BE2C (cell line): Measurements from ENCODE around the gene CEP83. TPM values are rescaled to one million over a fixed set of nuclear protein-coding genes. Genes with fewer than 3 reads are reported as not detected.

Experiments used
- DNase-seq: peaks from one replicate; pipeline ENCODE4 v3.0.0-alpha.2; 2020
- H3K27me3 ChIP-seq: fragments of 250-450 bp; sonication (Bioruptor Pico); 2 replicates; pipeline ENCODE4 v1.5.1; 2020; ENCODE audit warnings: mild to moderate bottlenecking
- H3K36me3 ChIP-seq: fragments of 250-450 bp; sonication (Bioruptor Pico); 2 replicates; pipeline ENCODE4 v1.5.1; 2020; ENCODE audit warnings: mild to moderate bottlenecking
- H3K4me1 ChIP-seq: fragments of 250-450 bp; sonication (Bioruptor Pico); 2 replicates; pipeline ENCODE4 v1.5.1; 2020
- H3K4me3 ChIP-seq: 2 replicates; pipeline ENCODE4 v1.5.1; 2011; ENCODE audit warnings: low read depth, low read length
- H3K9me3 ChIP-seq: fragments of 250-450 bp; sonication (Bioruptor Pico); 2 replicates; pipeline ENCODE4 v1.5.1; 2020
- CTCF ChIP-seq: IDR thresholded peaks from 2 replicates; pipeline ENCODE4 v1.5.1; 2012; ENCODE audit warnings: mild to moderate bottlenecking, low read depth, low read length
- polyA plus RNA-seq: library from polyadenylated mRNA; unstranded; fragments of >200 nt; gene quantifications from one replicate; pipeline ENCODE4 v1.2.1, GENCODE V29; 2012; ENCODE audit warnings: low read depth, missing spikeins; ENCODE audit not compliant: insufficient read length, insufficient read depth

Gene CEP83
- polyA plus RNA-seq: 7.1 TPM

- Histone ChIP-seq H3K4me3 (peak within 1 kb of the TSS; percentile 92), H3K27me3 (0 out of 2 replicates have a peak, but pooled peaks cover 2% of the 10 kb centered on the region), H3K9me3 (no peaks in the 10 kb centered on the region), H3K4me1 (no peaks in the 10 kb centered on the region), H3K36me3 (no peaks in the 10 kb centered on the region)
- no peak for TF ChIP-seq CTCF
- peak; percentile 96 for DNase-seq
These were observed at the start of gene CEP83 for GRCh38 chr12:94459728-94460615. CEP83 (minus strand) TSS chr12:94459867; CDS start chr12:94412490, 47,377 bp downstream.

GRCh38 chr12:94509317-94509716 lies 49.6 kb upstream of the CEP83 start:
- H3K27me3 ChIP-seq: no peaks in the 10 kb centered on the region
- no peak overlapping the region for H3K4me3 ChIP-seq
- TF ChIP-seq CTCF: no peak
- no peaks in the 10 kb centered on the region for H3K36me3 ChIP-seq
- H3K9me3 ChIP-seq: no peaks in the 10 kb centered on the region
- DNase-seq: no peak
- H3K4me1 ChIP-seq: no peaks in the 10 kb centered on the region

GRCh38 chr12:94507455-94507854 lies 47.8 kb upstream of the CEP83 start:
- no peak for TF ChIP-seq CTCF
- Histone ChIP-seq H3K4me3 (no peak overlapping the region), H3K36me3 (no peaks in the 10 kb centered on the region), H3K9me3 (no peaks in the 10 kb centered on the region), H3K27me3 (no peaks in the 10 kb centered on the region), H3K4me1 (no peaks in the 10 kb centered on the region)
- no peak for DNase-seq

GRCh38 chr12:94504386-94504785 lies 44.7 kb upstream of the CEP83 start:
- DNase-seq: no peak
- H3K27me3 ChIP-seq: no peaks in the 10 kb centered on the region
- no peaks in the 10 kb centered on the region for H3K36me3 ChIP-seq
- H3K4me3 ChIP-seq: no peak overlapping the region
- H3K4me1 ChIP-seq: no peaks in the 10 kb centered on the region
- TF ChIP-seq CTCF: no peak
- no peaks in the 10 kb centered on the region for H3K9me3 ChIP-seq

GRCh38 chr12:94503619-94504018 lies 44.0 kb upstream of the CEP83 start:
- no peak for DNase-seq
- Histone ChIP-seq H3K36me3 (no peaks in the 10 kb centered on the region), H3K4me3 (no peak overlapping the region), H3K4me1 (no peaks in the 10 kb centered on the region), H3K9me3 (no peaks in the 10 kb centered on the region), H3K27me3 (no peaks in the 10 kb centered on the region)
- TF ChIP-seq CTCF: no peak
